HL-60 (cell line): ENCODE results near the gene SENP7.

ENCODE experiments used
- POLR2AphosphoS5 ChIP-seq: IDR thresholded peaks from 2 replicates; pipeline ENCODE4 v1.6.1; 2012; ENCODE audit warnings: low read depth
- SPI1 ChIP-seq: IDR thresholded peaks from 2 replicates; pipeline ENCODE4 v1.6.1; 2012; ENCODE audit warnings: low read depth, mild to moderate bottlenecking, borderline replicate concordance
- TF ChIP-seq, protein P1 (sequence below): IDR thresholded peaks from one replicate; pipeline ENCODE4 v1.5.1; 2011; ENCODE audit warnings: low read length, control low read depth, inconsistent platforms; ENCODE audit not compliant: insufficient read depth
- TF ChIP-seq, protein P2 (sequence below): IDR thresholded peaks from 2 replicates; pipeline ENCODE4 v1.6.1; 2012; ENCODE audit warnings: low read depth; ENCODE audit not compliant: insufficient replicate concordance

DNA sequence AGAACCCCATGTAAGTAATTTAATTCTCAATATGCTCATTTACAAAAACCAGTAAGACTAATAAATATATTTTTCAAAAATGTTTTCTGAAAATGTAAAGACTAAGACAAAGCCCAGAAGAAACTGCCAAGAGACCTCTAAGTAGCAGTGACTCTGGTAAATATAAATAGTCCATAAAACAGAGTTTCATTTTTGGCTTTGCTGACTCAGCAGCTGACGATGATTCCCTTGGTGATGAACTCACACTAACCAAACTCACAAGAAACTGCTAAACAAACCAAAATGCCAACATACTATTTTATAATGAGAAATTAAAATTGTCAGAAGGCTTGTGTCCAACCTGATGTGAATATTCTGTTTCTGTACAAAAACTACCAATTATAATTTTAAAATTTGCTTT lies 161.2 kb downstream of the SENP7 start:
- no peak for TF ChIP-seq SPI1
- TF ChIP-seq, protein P1, sequence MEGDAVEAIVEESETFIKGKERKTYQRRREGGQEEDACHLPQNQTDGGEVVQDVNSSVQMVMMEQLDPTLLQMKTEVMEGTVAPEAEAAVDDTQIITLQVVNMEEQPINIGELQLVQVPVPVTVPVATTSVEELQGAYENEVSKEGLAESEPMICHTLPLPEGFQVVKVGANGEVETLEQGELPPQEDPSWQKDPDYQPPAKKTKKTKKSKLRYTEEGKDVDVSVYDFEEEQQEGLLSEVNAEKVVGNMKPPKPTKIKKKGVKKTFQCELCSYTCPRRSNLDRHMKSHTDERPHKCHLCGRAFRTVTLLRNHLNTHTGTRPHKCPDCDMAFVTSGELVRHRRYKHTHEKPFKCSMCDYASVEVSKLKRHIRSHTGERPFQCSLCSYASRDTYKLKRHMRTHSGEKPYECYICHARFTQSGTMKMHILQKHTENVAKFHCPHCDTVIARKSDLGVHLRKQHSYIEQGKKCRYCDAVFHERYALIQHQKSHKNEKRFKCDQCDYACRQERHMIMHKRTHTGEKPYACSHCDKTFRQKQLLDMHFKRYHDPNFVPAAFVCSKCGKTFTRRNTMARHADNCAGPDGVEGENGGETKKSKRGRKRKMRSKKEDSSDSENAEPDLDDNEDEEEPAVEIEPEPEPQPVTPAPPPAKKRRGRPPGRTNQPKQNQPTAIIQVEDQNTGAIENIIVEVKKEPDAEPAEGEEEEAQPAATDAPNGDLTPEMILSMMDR = no peak
- no peak for TF ChIP-seq POLR2AphosphoS5
- TF ChIP-seq, protein P2, sequence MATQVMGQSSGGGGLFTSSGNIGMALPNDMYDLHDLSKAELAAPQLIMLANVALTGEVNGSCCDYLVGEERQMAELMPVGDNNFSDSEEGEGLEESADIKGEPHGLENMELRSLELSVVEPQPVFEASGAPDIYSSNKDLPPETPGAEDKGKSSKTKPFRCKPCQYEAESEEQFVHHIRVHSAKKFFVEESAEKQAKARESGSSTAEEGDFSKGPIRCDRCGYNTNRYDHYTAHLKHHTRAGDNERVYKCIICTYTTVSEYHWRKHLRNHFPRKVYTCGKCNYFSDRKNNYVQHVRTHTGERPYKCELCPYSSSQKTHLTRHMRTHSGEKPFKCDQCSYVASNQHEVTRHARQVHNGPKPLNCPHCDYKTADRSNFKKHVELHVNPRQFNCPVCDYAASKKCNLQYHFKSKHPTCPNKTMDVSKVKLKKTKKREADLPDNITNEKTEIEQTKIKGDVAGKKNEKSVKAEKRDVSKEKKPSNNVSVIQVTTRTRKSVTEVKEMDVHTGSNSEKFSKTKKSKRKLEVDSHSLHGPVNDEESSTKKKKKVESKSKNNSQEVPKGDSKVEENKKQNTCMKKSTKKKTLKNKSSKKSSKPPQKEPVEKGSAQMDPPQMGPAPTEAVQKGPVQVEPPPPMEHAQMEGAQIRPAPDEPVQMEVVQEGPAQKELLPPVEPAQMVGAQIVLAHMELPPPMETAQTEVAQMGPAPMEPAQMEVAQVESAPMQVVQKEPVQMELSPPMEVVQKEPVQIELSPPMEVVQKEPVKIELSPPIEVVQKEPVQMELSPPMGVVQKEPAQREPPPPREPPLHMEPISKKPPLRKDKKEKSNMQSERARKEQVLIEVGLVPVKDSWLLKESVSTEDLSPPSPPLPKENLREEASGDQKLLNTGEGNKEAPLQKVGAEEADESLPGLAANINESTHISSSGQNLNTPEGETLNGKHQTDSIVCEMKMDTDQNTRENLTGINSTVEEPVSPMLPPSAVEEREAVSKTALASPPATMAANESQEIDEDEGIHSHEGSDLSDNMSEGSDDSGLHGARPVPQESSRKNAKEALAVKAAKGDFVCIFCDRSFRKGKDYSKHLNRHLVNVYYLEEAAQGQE = no peak
